T-helper 22 cell (primary cell): Measurements from ENCODE around the gene PYDC1.
"Not testable (repeated sequence)": the region's sequence is repeated elsewhere in the genome, so short reads cannot be mapped to it uniquely, and the experiment has no call there.

Experiments used
- DNase-seq: peaks from one replicate; pipeline ENCODE4 v3.0.0-alpha.2; 2020; ENCODE audit warnings: low read depth

The PYDC1 gene

DNA sequence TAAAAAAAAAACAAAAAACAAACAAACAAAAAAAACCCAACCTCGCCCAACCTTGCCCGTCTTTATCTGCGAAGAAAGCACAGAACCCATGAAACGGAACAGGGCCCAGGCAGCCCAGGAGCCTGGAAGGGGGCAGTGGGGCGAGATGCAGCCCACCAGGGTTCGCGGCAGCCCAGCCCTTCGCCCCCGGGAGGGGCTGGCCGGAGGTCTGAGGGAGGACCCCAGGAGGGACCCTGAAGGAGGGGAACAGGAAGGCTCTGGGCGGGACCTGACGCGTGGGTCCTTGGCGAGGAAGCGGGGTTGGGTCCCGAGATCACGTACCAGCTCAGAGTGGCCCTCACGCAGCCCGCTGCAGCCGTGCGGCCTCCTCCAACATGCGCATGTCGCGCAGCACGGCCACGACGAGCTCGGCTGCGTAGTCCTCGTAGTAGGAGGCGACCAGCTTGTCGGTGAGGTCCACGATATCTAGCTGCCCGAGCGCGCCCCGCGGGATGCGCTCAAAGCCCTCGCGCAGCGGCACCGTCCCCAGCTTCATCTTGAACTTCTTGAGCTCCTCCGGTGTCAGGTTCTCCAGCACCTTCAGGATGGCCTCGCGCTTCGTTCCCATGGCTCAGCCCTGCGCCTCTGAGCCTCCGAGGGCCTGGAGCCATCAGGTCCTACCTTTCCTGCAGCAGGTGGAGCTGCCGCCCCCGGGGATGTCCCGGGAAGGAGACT is at the start of gene PYDC1:
Gene PYDC1, minus strand, starts transcription at position 714 of the 714 bp plus-strand sequence. Its CDS starts 107 bp downstream, at position 607.
- DNase-seq, result no peak

DNA sequence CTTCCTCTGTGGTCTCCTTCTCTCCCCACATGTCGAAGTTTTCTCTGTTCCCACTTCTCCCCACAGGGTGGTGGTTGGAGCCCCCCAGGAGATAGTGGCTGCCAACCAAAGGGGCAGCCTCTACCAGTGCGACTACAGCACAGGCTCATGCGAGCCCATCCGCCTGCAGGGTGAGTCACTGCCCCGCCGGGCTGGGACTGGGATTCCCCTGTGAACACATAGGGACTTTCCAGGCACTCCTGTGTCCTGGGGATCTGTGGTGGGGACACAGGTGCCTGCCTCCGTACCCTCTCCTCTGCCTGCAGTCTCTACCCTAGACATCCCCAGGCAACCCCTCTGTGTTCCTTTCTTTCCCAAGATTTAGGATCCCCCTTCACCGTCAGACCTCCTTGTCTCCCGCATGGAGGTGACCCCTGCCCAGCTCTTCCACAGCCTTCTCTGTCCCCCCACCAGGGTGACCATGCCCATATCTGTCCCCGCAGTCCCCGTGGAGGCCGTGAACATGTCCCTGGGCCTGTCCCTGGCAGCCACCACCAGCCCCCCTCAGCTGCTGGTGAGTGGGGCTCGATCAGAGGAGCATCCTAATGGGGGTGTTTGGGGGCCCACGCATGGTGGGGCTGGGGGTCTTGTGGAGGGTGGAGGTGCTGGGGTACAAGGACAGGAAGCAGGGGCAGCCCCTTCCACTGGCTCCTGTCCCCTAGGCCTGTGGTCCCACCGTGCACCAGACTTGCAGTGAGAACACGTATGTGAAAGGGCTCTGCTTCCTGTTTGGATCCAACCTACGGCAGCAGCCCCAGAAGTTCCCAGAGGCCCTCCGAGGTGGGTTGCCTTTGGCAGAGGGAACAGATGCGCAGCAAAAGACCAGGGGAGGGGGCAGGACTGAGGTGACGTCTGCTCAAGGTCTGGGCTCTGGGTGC is 48.7 kb upstream of the PYDC1 start:
- DNase-seq, result peak; percentile 24

- no peak for DNase-seq
Measured at GRCh38 chr16:31262084-31262483, 45.1 kb upstream of the PYDC1 start.

- DNase-seq, result no peak
Measured at GRCh38 chr16:31260136-31260931, 43.4 kb upstream of the PYDC1 start.

- DNase-seq, result no peak
Measured at GRCh38 chr16:31258366-31258765, 41.4 kb upstream of the PYDC1 start.

GRCh38 chr16:31256466-31256865 is 39.5 kb upstream of the PYDC1 start:
- DNase-seq, result no peak

- no peak for DNase-seq
Measured at GRCh38 chr16:31253642-31254045, 36.7 kb upstream of the PYDC1 start.

- DNase-seq, result no peak
Measured at GRCh38 chr16:31251435-31251834, 34.5 kb upstream of the PYDC1 start.

DNA sequence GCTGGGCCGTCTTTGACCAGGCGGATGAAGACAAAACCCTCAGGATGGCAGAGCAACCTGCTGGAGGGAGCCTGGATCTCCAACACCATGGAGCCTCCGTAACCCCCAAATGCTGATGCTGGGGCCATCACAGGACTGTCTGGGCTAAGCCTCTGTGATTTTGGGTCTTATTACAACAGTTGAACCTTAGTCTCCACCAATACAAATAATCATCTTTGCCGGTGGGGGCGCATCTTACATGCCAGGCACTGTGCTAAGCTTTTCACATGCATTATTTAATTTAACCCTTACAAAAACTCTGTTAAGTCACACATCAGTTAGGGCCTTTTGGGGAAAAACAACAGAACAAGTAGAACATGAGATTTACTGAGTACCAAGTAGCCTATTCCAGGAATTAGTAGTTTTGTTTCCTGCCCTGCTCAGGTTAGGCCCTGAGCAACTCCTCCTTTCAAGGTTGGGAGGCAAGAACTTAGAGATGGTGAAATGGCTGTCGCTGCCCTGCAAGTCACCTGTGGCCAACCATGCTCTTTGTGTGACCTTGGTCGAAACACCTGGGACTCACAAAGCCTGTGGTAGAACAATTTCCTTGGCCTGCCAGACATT is 33.9 kb upstream of the PYDC1 start:
- DNase-seq, result no peak

GRCh38 chr16:31248344-31248743 is 31.4 kb upstream of the PYDC1 start:
- no peak for DNase-seq

GRCh38 chr16:31246296-31246695 is 29.4 kb upstream of the PYDC1 start:
- DNase-seq, result no peak

DNA sequence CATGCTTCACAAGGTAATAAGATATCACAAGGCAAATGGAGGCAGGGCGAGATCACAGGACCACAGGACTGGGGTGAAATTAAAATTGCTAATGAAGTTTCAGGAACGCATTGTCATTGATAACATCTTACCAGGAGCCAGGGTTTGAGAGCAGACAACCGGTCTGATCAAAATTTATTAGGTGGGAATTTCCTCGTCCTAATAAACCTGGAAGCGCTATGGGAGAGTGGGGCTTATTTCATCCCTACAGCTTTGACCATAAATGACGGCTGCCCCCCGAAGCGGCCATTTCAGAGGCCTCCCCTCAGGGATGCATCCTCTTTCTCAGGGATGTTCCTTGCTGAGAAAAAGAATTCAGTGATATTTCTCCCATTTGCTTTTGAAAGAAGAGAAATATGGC is 28.7 kb upstream of the PYDC1 start:
- DNase-seq, result not testable (repeated sequence)

- no peak for DNase-seq
Measured at GRCh38 chr16:31243734-31244670, 27.1 kb upstream of the PYDC1 start.

GRCh38 chr16:31242206-31242605 is 25.3 kb upstream of the PYDC1 start:
- no peak for DNase-seq

DNA sequence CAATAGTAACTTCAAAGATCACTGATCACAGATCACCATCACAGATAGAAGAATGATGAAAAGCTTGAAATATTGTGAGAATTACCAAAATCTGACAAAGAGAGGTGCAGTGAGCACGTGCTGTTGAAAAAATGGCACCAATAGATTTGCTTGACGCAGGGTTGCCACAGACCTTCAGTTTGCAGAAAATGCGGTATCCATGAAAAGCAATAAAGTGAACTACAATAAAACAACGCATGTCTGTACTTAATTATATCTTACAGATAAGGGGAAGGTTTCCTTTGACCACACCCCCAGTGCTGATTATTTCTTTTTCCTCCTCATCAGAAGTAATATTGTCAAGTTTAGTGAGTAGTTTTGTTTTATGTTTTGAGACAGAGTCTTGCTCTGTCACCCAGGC is 21.1 kb upstream of the PYDC1 start:
- no peak for DNase-seq

DNA sequence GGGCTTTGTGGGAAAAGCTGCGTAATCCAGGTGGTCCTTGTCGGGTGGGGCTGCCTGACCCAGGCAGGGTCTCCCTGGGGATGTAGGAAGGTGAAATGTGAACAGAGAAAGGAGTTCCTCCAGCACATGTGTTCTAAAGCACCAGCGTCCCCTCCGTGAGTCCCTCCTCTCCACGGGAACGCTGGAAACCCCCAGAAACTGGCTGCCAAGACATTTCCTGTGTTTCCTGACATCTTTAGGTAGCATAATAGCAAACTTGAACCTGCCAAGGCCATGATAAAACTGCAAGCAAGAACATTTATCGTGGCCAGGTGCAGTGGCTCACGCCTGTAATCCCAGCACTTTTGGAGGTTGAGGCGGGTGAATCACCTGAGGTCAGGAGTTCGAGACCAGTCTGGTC is 12.6 kb upstream of the PYDC1 start:
- DNase-seq, result no peak

- DNase-seq, result no peak
Measured at GRCh38 chr16:31228206-31228605, 11.3 kb upstream of the PYDC1 start.

- DNase-seq, result no peak
Measured at GRCh38 chr16:31225193-31225592, 8.3 kb upstream of the PYDC1 start.

DNA sequence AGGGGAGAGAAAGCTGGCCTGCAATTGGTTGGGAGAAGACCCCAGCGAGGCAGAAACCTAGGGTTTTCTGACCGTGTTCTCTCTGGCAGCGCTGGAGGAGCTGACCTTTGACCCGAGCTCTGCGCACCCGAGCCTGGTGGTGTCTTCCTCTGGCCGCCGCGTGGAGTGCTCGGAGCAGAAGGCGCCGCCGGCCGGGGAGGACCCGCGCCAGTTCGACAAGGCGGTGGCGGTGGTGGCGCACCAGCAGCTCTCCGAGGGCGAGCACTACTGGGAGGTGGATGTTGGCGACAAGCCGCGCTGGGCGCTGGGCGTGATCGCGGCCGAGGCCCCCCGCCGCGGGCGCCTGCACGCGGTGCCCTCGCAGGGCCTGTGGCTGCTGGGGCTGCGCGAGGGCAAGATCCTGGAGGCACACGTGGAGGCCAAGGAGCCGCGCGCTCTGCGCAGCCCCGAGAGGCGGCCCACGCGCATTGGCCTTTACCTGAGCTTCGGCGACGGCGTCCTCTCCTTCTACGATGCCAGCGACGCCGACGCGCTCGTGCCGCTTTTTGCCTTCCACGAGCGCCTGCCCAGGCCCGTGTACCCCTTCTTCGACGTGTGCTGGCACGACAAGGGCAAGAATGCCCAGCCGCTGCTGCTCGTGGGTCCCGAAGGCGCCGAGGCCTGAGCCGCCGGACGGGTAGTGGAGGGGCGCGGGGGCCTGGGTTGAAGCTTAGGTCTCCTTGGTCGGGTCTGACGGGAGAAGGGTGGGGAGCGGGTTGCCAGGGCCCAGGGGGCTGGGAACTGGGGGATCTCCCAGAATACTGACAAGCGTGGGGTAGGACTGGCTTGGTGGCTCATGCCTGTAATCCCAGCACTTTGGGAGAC is 7.4 kb upstream of the PYDC1 start:
- DNase-seq, result no peak

- no peak for DNase-seq
Measured at GRCh38 chr16:31223044-31223443, 6.1 kb upstream of the PYDC1 start.
